Cerebellar cortex (tissue), 1 donor: ENCODE measurements around the gene UGT1A8.

Experiments used
- DNase-seq: peaks from one replicate; pipeline ENCODE4 v3.0.0-alpha.2; 2015; ENCODE audit warnings: low spot score

The UGT1A8 gene

DNA sequence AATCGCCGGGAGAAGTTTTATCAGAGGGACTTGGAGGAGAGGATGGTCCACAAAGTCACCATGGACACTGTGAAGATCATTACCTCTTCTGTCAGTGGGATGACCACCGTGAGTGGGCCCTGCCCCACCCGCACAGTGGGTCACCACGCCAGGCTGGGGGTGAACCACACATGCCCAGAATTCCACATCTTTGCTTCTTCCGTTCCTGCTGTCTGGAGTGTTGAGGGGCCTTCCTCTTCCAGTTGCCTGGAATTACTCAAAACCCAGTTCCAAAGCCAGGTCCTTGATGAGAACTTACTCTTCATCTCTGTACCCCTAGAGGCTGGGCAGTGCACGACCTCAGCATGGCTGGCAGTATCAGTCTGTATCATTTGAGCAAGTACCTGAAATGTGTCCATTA is 182.8 kb downstream of the UGT1A8 start:
- DNase-seq: no peak

DNA sequence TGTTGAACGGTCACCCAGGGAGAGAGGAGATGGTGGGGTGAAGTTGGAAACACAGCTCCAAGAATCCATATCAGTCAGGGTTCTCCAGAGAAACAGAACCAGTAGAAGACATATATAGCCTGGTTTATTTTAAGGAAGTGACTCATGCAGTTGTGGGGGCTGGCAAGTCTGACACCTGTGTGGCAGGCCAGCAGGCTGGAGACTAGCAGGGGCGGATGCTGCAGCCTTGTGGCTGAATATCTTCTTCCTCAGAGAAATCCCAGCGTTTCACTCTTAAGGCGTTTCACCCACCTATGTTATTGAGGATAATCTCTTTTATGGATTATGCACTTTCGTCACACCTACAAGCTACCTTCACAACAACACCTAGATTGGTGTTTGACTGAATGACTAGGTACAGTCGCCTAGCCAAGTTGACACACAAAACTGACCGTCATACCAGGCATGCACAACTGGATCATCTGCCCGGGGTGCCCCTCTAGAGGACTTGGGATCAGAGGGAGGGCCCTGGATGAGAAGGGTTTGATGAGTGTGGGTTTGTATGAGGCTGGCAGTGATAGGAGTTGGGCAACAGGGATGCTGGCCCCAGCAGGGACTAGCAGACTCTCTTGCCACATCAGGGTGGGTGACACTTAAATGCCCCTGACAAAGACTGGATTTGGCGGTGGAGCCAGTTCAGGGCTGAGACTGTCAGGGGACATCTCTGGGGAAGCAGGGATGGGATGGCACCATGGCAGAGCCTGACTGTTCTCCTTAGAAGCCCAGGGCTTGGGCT is 184.1 kb downstream of the UGT1A8 start:
- no peak for DNase-seq

DNA sequence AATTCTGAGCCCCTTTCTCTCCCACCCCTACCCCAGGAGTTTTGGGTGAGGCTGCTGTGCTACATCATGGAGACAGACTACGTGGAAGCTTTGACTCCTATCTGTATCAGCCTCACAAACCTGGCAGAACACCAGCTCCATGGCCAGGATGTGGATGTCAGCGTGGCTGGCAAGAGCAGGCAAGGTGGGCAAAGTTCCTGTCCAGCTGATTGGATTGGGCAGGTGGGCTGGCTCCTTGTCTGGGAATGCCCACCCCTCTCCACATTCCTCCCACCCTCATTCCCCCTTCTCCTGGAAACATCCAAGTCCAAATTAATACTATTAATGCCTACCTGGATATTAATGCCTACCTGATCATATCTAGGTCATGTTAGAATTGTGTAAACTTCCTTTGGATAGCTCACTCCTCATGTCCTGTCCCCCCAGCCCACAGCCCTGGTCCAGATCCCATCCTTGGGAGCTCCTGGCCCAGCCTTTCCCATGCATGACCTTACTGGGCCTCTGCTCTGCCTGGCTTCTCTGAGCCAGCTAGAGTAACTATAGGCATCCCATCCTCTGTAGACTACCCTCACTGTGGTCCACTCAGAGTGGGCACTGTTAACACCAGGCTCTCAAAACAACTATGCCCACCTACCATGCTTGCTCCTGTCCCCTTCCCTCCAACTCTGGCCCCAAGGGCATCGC is 184.8 kb downstream of the UGT1A8 start:
- no peak for DNase-seq

DNA sequence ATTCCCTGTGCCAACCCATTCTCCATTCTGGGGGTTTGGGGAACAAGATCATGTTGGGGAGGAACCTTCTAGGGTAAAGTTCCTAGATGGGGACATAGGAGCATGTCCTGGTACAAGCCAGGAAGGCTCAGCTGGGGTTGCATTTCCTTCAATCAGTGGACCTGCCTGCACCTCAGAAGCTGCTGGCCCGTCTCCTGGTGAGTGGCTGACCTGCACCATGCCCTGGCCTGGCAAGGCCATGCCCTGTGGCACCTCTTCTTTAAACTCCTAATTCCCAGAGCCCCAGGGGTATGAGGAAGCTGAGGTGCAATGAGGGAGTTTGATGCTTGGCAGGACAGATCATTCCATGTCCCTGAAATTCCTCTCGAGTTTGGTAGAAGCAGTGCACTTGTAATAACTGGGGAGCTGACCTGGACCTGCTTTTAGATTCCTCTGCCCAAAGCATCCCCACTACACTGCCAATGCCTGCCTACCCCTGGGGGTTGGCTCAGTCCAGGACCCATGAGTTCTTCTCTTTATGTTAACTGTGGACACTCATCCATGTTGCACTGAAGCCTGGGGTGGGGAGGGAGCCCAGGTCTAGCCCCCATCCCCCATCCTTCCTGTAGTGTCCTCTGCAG is 186.0 kb downstream of the UGT1A8 start:
- DNase-seq: no peak

DNA sequence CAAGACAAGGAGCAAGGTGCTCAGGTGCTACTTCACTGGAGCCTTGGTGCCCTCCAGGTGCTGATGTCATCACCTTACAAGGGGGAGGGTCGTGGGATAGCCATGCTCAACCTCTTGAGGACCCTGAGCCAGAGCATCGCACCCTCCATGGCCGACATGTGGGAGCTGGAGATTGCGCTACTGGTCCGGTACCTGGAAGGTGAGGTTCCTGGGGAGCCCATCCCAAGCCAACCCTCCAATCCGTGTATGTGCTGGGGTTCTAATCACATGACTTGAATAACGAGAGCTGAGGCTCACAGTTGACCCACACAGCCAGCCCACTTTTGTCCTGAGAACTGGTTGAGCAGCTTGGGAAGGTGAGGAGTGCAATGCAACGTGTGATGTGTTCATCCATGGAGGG is 186.6 kb downstream of the UGT1A8 start:
- DNase-seq: no peak

DNA sequence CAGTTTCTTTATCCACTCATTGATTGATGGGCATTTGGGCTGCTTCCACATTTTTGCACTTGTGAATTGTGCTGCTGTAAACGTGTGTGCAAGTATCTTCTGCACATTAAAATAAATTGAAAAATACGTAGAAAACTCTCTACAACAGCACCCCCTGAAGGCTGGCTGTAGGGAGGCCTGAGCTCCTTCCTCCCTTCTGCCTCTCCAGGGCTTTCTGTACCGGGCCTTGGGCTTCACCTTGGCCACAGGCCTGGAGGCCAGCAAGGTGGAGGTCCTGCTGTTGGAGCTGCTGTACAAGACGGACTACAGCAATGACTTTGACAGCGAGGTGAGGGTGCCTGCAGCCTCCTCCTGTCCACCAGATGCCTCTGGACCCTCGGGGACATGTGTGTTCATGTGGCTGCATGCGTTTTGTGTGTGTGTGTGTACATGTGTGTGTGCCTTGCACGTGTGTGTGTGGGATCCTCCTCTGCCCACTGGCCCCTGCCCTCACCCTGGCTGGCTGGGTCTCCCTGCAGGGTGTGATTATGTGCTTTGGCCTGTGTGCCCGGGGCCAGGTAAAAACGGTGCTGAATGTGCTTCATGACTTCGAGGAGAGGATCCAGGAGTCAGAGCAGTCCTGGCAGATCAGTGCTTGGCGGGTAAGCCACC is 189.9 kb downstream of the UGT1A8 start:
- DNase-seq: no peak

DNA sequence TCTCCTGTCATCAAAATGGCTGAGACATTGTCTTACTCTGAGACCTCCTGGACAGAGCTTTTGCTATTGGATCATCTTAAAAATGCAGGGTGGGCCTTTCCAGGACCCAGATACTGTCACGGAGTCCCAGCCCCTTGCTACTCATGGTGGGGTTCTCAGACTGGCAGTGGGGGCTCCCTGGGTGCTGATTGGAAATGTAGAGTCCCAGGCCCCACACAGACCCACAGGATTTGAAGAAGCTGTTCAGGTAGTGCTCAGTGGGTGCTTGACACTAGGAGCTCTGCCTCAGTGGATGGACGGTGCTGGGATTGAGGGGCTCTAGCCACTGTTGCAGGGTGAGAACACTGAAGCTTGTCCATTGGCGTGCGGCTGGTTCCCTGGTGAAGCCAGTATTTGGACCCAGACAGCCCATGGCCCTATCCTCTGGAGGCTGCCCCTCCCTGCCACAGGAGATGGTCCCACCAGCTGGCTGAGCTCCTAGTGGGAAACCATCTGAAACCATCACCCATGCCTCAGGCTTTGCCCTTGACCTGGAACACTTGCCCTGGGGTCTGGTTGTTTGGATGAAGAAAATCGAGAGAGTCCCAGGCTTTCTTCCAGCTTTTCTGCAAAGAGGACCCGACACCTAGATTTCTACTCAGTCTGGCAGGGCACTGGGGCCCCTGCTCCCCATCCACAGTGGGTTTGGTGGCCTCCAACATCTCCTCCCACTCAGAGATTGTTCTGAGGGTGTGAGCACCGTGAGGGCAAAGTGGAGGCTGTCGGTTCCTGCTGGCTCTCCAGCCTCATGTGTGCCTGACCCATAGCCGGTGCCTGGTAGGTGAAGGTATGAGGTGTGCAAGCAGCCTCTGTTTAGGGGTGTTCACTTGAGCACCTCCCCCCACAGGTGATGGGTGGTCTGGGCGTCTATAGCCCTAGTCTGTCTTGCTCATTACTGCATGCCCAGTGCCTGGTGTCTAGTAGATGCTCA is 190.8 kb downstream of the UGT1A8 start:
- no peak for DNase-seq

DNA sequence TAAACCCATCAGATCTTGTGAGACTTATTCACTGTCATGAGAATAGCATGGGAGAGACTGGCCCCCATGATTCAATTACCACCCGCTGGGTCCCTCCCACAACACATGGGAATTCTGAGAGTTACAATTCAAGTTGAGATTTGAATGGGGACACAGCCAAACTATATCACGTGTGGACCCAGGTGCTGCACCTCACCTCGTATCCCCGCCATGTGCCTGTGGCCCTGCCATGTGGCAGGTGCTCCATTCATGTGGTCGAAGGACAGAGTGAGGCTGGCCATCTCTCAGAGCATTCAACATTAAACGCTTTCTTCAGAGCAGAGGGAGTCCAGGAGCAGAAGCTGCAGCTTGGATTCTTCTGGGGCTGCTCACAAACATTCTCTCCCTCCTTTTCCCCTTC is 193.0 kb downstream of the UGT1A8 start:
- DNase-seq: no peak

DNA sequence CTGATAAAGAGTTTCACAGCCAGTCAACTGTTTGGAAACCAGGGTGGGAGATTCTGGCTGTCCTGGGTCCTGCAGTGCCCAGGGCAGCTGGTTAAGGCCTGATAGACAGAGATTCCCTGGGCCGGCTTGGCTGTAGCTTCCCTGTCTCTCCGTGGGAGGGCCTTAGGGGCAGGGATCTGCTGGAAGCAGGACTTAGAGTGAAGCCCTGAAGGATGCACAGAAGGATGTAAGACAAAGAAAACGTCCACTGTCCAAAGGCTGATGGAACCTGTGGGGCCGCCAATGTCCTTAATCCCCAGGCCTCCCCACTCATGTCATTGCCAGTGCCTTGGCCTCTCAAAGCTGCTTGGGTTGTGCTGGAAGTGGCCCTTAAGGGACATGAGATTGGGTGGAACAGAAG is 193.7 kb downstream of the UGT1A8 start:
- DNase-seq: no peak

DNA sequence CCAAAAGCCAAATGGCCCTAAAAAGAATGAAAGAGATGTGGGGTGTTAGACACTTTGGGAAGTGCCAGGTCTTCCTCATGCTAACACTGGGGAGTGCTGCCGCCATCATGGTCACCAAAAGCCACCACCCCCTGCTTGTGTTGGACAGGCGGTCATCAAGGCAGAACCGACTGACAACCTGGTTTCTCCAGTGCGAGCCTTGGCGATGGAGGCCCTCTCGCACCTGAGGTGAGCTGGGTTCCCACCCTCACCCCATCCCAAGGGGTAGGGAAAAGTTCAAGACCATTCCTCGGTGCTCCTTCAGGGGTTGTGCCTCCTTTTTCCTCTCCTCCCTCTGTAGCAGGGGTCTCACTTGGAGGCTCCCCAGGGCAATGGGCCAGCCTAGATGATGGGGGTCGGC is 194.3 kb downstream of the UGT1A8 start:
- DNase-seq: no peak

DNA sequence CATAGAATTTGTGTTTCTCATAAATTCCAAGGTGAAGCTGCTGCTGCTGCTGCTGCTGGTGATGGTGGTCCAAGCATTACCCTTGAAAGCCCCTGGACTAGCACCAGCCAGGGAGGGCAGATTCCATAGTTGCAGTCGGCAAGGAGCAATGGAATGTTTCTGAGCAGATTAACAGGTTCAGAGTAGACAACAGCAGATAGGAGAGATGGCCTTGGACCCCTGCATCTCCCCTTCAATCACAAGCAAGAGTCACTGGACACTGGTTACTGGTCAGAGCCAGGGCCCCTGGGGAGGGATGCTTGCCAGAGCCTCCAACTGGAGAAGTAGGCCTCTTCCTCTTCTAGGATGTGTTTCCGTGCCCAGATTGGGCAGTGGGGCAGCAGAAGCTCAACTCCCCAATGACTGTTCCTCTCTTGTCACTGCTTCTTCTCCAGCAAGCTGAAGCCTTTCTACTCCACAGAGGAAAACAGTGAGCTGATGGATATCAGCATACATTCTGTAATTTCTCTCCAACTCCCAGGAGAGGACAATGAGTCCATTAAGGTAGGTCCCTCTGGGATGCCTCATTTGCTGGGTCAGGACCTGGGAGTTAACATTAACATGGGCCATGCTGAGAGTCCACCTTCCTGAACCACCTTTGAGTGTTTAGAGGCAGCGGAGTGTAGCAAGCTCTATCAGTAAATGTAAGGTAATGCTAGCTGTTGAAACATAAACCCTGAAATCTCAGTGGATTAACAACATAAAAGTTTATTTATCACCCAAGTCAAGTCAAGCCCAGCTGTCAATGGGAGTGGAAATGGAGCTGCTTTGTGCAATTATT is 196.0 kb downstream of the UGT1A8 start:
- no peak for DNase-seq

DNA sequence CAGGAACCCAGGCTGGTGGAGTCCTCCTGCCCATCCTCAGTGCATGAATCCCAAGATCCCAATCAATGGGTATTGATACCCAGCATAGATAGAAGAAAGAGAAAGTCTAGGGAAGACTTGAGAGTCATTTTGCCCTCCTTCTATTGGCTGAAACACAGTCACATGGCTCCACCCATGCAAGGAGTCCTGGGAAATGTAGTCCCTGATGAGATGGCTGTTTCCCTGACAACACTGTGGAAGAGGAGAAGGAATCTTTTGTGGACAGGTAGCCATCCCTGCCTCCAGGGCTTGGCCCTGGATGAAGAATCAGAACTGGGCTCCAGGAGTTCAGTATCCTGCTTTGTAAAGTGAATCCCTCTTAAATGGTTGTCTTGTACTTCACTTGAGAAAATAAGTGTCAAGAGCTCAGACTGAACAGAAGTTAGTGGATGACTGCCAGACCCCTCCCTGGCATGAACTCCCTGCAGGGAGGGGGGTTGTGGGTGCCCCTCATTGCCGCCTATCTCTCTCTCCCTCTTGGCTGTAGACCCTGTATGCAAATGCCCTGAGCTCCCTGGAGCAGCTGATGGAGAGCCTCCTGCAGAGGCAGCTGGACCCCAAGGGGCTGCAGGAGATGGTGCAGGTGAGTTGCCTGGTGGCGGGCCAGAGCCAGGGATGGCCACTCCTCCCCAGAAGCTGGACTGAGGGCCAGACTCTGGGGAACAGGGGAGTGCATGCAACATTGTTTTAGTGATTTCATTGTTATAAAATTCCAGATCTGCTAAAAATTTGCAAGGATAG is 196.8 kb downstream of the UGT1A8 start:
- no peak for DNase-seq

DNA sequence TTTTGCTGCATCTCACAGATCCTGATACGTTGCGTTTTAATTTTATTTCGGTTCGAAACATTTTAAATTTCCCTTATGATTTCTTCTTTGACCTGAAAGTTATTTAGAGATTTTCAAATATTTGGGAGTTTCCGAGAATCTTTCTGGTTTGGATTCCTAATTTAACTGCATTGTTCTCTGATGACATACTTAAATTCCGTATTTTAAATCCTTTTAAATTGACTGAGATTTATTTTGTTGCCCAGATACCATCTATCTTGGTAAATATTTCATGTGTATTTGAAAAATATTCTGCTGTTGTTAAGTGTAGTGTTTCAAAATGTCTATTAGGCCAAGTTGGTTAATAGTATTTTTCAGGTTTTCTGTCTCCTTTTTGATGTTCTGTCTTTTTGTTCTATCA is 198.4 kb downstream of the UGT1A8 start:
- DNase-seq: no peak

DNA sequence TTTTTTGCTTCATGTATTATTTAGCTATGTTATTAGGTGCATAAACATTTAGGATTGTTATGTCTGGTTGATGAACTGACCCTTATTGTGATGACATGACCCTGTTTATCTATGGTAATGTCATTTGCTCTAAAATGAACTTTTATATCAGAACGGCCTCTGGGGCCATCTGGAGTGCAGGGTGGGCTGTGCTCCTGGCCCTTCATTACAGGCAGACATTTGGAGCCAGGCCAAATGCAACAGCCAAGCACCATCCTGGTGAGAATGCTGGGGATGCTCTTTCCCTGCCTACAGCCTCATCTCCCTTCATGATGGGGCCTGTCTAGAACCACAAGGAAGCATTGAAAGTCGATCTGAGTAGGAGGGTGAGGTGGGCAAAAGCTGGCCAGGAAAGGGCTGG is 198.9 kb downstream of the UGT1A8 start:
- no peak for DNase-seq

DNA sequence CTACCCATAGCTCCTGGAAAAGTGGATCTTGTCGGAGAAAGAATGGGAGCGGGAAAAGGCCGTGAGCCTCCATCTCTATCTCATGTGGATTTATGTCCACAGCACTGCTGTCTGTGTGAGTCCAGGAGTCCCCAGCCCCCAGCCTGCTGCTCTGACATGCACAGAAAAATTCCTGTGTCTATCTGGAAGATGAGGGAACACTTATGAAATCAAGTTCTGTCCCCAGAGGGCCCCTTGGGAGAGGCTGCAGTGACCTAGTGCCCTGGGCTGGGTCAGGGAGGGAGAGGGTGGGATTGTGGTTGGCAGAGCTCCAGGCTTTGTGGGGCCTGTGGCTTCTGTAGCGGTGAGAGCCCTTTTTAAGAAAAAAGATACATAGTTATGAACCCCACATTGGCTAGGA is 199.3 kb downstream of the UGT1A8 start:
- DNase-seq: no peak

DNA sequence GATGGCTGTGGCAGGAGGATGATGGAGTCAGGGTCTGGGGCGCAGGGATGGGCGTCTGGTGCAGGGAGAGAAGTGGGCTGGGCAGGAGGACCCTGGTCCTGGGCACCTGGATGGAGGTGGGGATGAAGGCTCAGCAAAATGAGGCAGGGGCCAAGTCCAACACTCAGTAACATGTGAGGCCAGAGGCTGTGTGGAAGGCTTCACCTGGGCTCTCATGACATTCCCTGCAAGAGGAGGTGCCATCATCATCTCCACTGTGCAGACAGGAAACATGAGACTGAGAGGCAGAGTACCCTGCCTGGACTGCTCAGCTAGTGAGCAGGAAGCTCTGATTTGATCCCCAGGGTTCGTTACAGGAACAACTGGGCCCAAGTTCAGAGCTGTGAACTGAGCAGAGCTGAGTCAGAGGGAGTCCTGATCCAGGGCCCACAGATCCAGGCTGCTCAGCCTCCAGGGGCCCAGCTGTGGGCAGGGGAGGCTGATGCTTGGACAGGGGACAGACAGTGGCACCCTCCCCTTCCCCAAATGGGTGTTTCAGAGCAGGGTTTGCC is 200.0 kb downstream of the UGT1A8 start:
- DNase-seq: no peak

DNA sequence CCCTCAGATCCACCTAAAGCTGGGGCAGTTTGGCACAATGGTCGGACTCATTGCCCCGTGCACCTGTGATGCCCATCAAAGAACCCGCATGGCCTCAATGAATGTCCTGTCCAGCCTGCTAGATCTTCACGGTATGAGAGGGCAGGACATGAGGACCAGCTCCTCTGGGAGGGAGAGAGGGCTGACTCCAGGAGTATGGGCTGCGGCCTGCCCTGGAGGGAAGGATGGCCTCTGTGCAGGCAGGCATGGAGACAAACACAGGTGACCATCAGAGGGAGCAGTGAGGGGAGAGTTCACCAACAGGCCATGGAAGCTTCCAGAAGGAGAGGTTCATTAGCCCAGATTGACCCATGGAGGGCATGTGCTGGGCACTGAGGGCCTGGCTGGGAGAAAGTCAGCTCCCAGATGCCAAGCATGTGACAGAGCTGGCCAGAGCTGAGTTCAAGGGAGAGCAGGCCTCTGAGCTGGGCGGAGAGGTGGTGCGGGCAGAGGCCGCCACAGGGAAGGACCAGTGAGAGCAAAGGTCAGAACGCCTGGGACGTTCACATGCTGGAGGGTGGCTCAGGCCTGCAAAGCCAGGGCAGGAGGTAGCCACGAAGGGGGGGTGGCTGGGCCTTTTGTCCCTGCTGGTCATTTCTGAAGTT is 200.7 kb downstream of the UGT1A8 start:
- no peak for DNase-seq

DNA sequence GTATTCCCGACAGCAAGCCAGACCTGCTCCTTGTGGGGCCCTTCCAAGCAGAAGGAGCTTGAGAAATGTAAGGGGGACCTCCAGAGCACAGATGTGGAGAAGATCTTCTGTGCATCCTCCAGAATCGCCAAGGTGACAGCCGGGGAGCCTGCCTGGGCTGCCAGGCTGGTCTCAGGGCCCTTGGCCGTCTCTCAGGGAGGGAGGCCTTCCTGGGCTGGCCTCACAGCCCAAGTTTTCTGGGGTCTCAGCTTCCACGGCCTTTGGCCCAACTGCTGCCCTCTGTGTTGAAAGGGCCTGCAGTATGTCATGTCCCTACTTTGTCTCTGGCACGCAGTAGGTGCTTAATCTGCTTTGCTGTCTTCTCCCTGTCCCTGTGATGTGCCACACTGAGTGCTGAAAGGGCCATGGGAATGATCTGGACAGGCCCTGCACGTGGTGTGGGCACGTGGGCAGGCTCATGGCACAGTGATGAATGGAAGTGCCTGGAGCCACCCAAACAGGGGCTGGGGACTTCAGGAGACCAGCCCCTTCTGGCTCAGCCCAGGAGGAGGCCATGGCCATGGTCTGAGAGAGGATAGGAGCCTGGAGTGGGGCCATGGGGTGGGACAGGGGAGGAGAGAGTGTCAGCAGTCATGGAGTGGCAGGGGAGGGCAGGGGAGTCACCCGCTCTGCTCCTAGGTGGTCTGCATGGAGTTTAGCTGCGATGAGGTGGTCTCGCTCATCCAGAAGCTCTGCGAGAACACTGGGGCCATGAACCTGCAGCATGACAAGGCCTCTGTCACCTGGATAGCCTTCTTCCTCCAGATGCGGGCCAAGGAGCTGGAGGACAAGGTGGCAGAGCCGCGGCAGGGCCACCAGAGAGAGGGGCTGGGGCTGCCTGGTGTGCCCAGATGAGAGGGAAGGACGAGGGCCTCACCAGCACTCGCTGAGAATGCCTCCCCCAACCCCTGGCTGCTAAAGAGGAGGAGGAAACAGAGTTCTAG is 201.5 kb downstream of the UGT1A8 start:
- no peak for DNase-seq
